Endometrial microvascular endothelial cells (primary cell): ENCODE data around the gene GMDS. TPM values are rescaled to one million over a fixed set of nuclear protein-coding genes. Genes with fewer than 3 reads are reported as not detected.

Source experiments
- in situ Hi-C: cut with HindIII; loops from 2 replicates; pipeline ENCODE4 v1.10.0; 2017; ENCODE audit warnings: low sequenced_read_pairs, low pct_unique_long_range_greater_than_20kb; ENCODE audit errors: inconsistent ontology term
- total RNA-seq: library from RNA; depleted of rRNA; stranded (reverse); fragments of >200 nt; gene quantifications from one replicate; pipeline ENCODE4 v1.2.3, GENCODE V29; 2015; ENCODE audit errors: inconsistent ontology term

Gene GMDS
- total RNA-seq, 1 donor from 2014 or later = 7.4 TPM

- in situ Hi-C loops = no loop called here
Measured at GRCh38 chr6:1713016-1713600, 532.3 kb downstream of the GMDS start.

- in situ Hi-C loops = no loop called here
Measured at GRCh38 chr6:1712451-1712850, 533.0 kb downstream of the GMDS start.

GRCh38 chr6:1711136-1711535, 534.3 kb downstream of the GMDS start:
- in situ Hi-C loops = no loop called here

- in situ Hi-C loops = no loop called here
Measured at GRCh38 chr6:1709234-1709641, 536.2 kb downstream of the GMDS start.

- in situ Hi-C loops = no loop called here
Measured at GRCh38 chr6:1708820-1709219, 536.6 kb downstream of the GMDS start.

- in situ Hi-C loops = no loop called here
Measured at GRCh38 chr6:1708122-1708521, 537.3 kb downstream of the GMDS start.

GRCh38 chr6:1705630-1706029, 539.8 kb downstream of the GMDS start:
- in situ Hi-C loops = no loop called here

GRCh38 chr6:1705183-1705582, 540.2 kb downstream of the GMDS start:
- in situ Hi-C loops = no loop called here

- in situ Hi-C loops = no loop called here
Measured at GRCh38 chr6:1704711-1705110, 540.7 kb downstream of the GMDS start.

- in situ Hi-C loops = no loop called here
Measured at GRCh38 chr6:1703923-1704322, 541.5 kb downstream of the GMDS start.

GRCh38 chr6:1703091-1703855, 542.1 kb downstream of the GMDS start:
- in situ Hi-C loops = no loop called here

- in situ Hi-C loops = no loop called here
Measured at GRCh38 chr6:1702580-1703051, 542.8 kb downstream of the GMDS start.

- in situ Hi-C loops = no loop called here
Measured at GRCh38 chr6:1701668-1702353, 543.6 kb downstream of the GMDS start.

GRCh38 chr6:1700278-1700967, 545.0 kb downstream of the GMDS start:
- in situ Hi-C loops = no loop called here

- in situ Hi-C loops = no loop called here
Measured at GRCh38 chr6:1698527-1698926, 546.9 kb downstream of the GMDS start.

GRCh38 chr6:1697688-1698351, 547.6 kb downstream of the GMDS start:
- in situ Hi-C loops = no loop called here

- in situ Hi-C loops = no loop called here
Measured at GRCh38 chr6:1696463-1696850, 548.9 kb downstream of the GMDS start.

- in situ Hi-C loops = no loop called here
Measured at GRCh38 chr6:1695546-1696462, 549.6 kb downstream of the GMDS start.
